GM19240 (cell line): Measurements from ENCODE around the gene VAV2.

Source experiments
- DNase-seq: peaks from one replicate; pipeline ENCODE4 v3.0.0; 2011; ENCODE audit warnings: low spot score; ENCODE audit not compliant: insufficient read length

Gene VAV2

GRCh38 chr9:133836001-133836758 lies 155.9 kb downstream of the VAV2 start:
- DNase-seq = no peak

- no peak for DNase-seq
These were observed 156.7 kb downstream of the VAV2 start for GRCh38 chr9:133835262-133835901.

- no peak for DNase-seq
These were observed 157.8 kb downstream of the VAV2 start for GRCh38 chr9:133834080-133834976.

DNA sequence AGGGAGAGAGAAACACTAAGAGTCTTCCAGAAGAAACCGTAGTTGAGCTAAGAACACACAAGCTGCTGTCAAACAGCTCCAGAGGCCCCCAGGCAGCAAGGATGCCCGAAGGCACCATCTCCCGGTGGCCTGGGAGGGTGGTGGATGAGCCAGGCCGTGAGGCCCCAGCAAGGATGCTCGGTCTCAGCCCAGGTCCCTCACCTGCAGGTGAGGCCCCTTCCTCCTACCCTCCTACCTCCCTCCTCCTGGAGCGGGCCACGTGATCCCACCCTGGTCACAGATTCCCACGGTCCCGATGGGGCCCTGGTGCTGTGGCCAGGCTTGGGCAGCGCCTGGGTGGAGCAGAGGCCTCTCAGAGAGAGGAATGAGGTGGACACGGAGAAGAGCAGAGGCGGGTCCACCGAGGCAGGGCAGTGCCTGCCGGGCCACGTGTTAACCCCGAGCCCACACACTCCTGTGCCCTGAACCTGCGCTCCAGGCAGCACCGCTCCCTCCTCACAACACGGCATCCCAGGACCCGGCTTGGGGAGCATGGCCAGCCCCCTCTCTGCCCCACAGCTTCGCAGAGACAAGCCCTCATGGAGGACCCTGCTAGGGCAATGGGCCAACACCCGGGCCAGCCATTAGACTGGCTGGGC lies 158.6 kb downstream of the VAV2 start:
- DNase-seq = no peak

DNA sequence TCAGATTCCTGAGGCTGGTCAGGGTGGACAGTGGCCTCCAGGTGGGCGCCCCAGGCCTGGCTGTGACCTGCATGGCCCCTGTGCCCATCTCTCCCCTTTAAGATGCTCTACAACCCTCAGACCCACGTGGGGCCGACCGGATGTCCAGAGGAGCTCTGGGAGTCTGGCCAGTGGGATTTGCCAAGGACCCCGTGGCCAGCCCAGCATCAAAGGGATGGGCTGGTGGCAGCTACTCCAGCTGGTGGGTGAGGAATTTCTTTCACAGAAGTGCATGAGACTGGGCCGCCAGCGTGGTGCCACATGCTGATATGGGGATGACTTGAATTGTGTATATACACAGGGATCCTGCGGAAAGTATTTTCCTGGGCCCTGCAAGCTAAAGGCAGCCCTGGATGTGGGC lies 159.2 kb downstream of the VAV2 start:
- DNase-seq = no peak

- DNase-seq = no peak
These were observed 161.4 kb downstream of the VAV2 start for GRCh38 chr9:133830711-133831110.

DNA sequence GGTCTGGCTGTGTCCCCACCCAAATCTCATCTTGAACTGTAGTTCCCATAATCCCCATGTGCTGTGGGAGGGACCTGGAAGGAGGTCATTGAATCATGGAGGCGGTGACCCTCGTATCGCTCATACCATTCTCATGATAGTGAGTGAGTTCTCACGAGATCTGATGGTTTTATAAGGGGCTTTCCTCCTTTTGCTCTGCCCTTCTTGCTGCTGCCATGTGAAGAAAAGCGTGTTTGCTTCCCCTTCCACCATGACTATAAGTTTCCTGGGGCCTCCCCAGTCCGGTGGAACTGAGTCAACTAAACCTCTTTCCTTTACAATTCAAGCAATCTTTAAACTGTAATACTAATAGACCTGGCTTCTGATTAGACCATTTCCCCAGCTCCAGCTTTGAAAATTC lies 161.8 kb downstream of the VAV2 start:
- no peak for DNase-seq

DNA sequence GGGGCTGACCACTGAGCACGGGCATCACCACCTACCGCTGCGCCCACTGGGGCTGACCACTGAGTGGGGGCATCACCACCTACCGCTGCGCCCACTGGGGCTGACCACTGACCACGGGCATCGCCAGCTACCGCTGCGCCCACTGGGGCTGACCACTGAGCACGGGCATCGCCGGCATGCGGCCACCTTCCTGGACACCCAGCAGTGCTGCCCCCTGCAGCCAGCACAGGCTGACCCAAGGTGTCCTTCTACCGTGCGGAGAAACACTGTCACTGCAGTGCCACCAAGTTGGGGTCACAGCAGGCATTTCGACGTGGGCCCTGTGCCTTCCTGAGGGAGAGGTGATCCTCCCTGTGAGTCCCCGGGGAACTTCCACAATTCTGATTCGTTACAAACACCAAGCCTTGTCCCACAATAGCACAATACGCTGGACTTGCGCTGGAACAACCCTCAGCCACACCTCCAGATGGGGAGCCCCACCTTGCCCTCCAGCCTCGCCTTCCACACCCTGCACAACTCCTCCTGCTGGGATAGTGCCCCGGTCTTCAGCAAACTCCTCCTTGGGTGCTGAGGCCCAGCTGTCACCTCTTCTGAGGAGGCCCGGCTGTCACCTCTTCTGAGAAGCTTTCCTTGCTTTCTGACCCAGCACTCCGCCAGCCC lies 163.7 kb downstream of the VAV2 start:
- no peak for DNase-seq

GRCh38 chr9:133826289-133827085 lies 165.6 kb downstream of the VAV2 start:
- no peak for DNase-seq

GRCh38 chr9:133825555-133826218 lies 166.4 kb downstream of the VAV2 start:
- no peak for DNase-seq

GRCh38 chr9:133824802-133825186 lies 167.3 kb downstream of the VAV2 start:
- no peak for DNase-seq

DNA sequence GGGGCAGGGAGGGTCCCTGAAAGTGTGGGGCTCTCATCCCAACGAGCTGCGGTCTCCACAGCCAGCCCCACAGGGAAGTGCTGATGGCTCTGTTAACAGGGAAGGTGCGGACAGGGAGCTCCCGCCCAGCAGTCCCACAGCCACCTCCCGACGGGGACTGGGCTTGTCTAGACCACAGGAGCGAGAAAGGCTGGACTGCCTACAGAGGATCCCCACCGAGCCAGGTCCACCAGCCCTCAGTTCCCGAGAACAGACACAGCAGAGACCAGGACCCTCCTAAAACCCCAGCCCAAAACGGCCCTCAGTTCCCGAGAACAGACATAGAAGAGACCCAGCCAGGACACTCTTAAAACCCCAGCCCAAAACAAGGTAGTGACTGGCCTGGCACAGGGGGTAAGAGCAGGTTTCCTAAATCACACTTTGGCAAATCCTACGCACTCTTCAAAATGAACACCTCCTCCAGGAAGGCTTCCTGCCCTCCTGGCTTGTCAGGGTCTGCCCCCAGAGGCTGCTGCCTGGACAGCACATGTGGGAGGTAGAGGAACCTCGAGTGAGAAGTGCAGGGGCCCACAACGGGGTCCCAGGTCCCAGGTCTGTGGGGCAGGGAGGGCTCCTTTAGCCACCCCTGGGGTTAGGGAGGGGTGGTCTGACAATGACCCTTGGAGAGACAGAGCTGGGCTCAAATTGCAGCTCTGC lies 167.9 kb downstream of the VAV2 start:
- DNase-seq = no peak

DNA sequence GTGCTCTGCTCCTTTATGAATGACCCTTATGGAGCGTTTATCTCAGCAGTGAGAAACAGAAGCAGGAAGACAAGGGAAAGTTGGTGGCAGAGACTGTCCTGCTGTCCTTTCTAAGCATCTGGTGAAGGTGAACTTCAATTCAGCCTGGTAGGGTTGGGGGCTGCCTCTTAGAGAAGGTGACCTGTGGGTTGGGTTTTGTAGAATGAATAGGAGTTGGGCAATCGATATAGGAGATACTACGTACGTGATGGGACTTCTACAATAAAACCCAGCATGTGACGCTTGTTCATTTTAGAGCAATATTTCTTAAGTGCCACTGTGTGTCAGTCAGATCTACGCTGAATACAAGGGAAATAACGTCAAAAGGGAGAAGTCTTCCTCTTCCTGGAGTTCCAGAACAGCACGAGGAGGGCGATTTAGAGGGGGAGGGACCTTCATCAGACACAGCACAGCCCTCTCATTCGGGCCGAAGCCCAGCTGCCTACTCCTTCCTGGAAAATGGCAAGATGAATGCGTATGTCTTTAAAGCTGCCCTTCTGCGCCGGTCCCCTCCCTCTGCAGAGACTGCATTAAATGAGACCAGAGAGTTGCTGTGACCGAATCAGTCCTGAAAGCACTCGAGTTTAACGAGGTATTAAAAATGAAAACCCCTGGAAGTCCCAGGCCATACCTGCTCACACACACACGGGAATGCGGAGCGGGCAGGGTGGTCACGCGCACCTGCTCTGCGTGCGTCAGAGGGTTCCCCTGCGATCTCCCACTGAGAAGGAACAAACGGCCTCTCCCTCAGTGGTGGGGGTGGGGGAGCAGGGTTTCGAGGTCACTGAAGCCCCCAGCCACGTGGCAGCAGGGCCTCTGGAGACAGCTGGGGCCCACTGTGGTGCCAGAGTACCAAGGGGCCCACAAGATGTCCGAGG lies 168.7 kb downstream of the VAV2 start:
- DNase-seq = peak; percentile 58

DNA sequence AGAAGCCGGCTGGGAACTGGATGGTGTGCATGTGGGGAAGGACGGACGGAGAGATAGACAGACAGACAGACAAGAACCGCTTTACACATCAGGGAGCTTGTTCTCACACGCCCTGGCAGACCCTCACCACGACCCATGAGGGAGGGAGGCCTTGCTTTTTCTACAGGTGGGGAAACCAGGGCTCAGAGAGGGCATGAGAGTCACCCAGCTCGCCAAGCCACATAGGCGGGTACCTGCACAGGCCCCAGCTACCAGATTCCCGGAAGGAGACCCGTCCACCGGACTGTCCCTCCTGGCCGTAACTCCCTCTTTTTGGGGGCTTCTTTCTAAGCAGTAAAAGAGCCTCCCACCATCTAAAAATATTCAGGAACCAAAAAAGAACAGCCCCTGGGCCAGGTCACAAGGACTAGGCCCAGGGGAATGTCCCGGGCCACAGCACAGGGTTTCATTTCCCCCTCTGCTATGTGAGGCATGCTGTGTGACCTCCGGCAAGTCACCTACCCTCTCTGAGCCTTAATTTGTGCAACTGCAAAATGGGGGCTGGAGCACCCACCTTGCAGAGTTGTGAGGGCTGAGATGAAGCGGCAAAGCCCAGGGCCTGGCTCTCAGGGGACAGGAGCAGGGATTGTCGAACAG lies 169.6 kb downstream of the VAV2 start:
- peak; percentile 72 for DNase-seq

DNA sequence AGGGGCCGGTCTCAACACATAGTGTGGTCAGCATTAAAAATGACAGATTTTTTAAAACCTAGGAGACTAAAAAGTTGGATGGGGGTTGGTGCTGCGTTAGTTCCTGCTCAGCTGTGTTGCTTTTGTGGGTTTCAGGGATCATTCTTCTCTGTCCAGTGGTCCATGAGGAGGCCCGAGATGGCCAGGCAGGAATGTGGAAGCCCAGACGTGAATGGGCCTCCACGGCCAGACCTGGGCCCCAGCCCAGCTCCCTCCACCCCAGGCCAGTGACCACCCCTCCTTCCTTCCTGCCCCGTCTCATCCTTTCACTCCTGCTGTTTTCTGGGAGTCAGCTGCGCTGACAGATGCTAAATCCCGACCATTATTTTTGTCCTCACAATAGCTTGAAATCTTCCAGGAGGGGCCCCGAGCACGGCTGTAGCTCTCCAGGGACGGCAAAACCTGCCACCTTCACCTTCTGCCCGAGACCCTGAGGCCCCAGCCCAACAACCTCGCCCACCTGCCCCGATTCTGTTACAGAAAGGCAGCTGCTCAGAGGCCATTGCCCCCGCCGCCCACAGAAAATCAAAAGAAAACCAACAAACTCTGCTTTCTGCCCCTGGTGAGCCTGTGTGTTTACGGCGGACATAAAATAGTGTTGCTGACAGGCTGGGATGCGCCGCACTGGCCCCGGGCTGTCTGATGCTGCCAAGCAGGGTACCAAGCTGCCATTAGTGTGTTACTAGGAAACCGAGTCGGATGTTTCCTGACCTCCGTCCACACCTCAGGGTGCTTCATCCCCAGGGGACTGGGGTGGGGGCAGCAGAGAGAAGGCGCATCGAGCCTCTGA lies 170.3 kb downstream of the VAV2 start:
- DNase-seq = no peak

DNA sequence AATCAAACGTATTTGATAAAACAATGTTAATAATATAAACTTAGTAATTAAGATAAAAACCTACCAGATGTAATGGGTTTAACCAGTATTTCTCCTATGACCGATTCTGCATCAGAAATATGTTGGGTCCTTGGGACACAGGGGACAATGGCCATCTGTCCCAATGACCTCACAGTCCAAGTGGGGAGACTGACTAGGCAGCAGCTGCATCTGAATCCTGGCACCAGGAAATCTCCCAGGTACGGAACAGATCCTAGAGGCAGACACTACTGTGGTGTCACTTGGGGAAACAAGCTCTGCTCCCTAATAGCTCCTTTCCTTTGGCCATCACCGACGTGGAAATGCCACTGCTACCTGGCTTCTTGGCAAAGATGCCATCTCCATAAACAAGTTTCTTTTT lies 172.2 kb downstream of the VAV2 start:
- DNase-seq = no peak

DNA sequence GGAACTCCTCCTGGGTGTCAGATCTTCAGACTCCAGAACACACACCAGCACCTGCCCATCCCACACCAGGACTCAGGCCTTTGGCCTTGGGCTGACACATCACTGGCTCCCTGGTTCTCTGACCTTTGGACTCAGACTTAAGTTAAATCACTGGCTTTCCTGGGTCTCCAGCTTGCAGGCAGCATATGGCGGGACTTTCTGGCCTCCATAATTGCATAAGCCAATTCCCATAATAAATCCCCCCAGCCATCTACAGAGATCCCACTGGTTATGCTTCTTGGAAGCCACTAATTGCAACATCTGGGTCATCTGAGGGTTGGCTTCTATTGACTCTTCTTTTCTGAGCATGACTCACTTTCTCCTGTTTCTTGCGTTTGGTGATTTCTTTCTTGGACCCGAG lies 173.7 kb downstream of the VAV2 start:
- no peak for DNase-seq
